ENCODE results near the gene SVIL.

- TF ChIP-seq CTCF (IDR thresholded peaks at IDR 0.05), result no peak
- no peak for TF ChIP-seq POLR2A (IDR thresholded peaks at IDR 0.05)
Observed at GRCh38 chr10:29440981-29441380, 193.8 kb downstream of the SVIL start.

Data from Peyer's patch (tissue), 4 donors.